ENCODE data around the gene RGPD4.
"Not testable (repeated sequence)": the region's sequence is repeated elsewhere in the genome, so short reads cannot be mapped to it uniquely, and the experiment has no call there.

RGPD4 gene

DNA sequence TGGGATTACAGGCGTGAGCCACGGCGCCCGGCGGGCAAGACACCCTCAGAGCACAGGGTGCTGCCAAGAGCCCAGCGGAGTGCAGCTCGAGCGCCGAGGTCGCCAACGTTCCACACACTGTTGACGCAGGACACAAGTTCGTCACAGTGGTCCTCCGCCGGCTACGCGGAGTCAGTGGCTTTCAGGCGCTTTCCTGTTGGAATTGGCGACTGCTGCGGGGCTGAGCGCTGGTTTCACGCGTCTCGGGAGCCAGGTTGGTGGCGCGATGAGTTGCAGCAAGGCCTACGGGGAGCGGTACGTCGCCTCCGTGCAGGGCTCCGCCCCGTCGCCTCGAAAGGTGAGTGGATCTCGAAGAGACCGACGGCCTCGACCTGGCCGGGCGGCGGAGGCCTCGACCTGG, at the start of gene RGPD4:
TSS of gene RGPD4 (plus strand) at position 144 of the 400 bp plus-strand sequence. CDS start at position 266, 122 bp downstream.
- not testable (repeated sequence) for H3K27me3 ChIP-seq (ENCODE audit: insufficient read depth, insufficient read length); H3K4me3 ChIP-seq (ENCODE audit: insufficient read length, low read depth); H3K9me3 ChIP-seq (ENCODE audit: insufficient read depth, low read length); H3K36me3 ChIP-seq (ENCODE audit: insufficient read depth, insufficient read length, low read length); H3K4me1 ChIP-seq (ENCODE audit: insufficient read depth, insufficient read length); DNase-seq (ENCODE audit: low read depth, low spot score); H3K9ac ChIP-seq (ENCODE audit: insufficient read length, low read depth)

DNA sequence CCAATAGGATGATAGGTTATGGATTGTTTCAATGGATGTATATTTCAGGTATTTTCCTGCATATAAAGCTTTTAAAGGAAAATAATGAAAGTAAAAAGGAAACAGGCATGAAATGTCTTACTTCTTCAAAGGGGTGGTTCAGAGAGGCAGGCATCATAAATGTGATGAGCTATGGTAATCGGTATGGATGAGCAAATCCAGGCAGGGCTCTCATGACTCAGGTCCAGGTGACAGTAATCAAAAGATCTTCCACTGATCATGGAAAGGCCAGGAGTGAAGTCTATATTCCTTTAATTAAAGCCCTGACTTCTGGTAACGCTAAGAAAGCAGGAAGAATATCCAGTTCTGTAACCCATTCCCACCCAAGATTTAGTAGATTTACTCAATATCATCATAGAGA, 48.7 kb upstream of the RGPD4 start:
- H3K4me1 ChIP-seq (ENCODE audit: insufficient read depth, insufficient read length), result no peaks in the 10 kb centered on the region
- H3K9me3 ChIP-seq (ENCODE audit: insufficient read depth, low read length), result no peaks in the 10 kb centered on the region
- H3K9ac ChIP-seq (ENCODE audit: insufficient read length, low read depth), result no peak overlapping the region
- DNase-seq (ENCODE audit: low read depth, low spot score), result no peak
- TF ChIP-seq ZNF274 (IDR thresholded peaks at IDR 0.05; ENCODE audit: low read depth, low read length) (no peak), SUZ12 (IDR thresholded peaks at IDR 0.05; ENCODE audit: extremely low read depth, insufficient read depth, insufficient read length) (no peak), YY1 (IDR thresholded peaks at IDR 0.05; ENCODE audit: insufficient read depth, insufficient read length) (no peak)
- H3K27me3 ChIP-seq (ENCODE audit: insufficient read depth, insufficient read length), result no peaks in the 10 kb centered on the region
- H3K36me3 ChIP-seq (ENCODE audit: insufficient read depth, insufficient read length, low read length), result no peaks in the 10 kb centered on the region
- H3K4me3 ChIP-seq (ENCODE audit: insufficient read length, low read depth), result no peak overlapping the region

DNA sequence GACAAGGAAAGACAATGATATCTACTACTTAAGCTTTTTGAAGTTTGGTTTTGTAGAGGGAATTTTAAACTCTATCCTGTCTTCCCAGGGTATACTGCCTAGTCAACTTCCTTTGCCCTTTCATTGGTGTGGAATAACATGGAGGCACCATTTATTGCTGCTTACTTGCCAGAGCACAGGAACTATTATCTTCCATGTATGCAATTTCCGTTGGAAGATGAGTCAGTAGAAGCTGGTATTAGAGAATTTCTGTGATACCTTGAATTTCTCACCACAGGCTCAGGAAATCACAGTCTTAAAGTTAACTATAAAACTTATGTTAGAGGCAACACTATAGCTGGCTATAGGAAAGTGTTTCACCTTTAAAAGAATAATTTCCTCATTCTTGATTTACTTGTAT, 40.9 kb upstream of the RGPD4 start:
- Histone ChIP-seq H3K27me3 (ENCODE audit: insufficient read depth, insufficient read length) (no peaks in the 10 kb centered on the region), H3K4me3 (ENCODE audit: insufficient read length, low read depth) (no peak overlapping the region), H3K36me3 (ENCODE audit: insufficient read depth, insufficient read length, low read length) (no peaks in the 10 kb centered on the region), H3K9ac (ENCODE audit: insufficient read length, low read depth) (no peak overlapping the region), H3K4me1 (ENCODE audit: insufficient read depth, insufficient read length) (no peaks in the 10 kb centered on the region), H3K9me3 (ENCODE audit: insufficient read depth, low read length) (no peaks in the 10 kb centered on the region)
- DNase-seq (ENCODE audit: low read depth, low spot score), result no peak
- TF ChIP-seq YY1 (IDR thresholded peaks at IDR 0.05; ENCODE audit: insufficient read depth, insufficient read length), result no peak
- no peak for TF ChIP-seq ZNF274 (IDR thresholded peaks at IDR 0.05; ENCODE audit: low read depth, low read length)
- TF ChIP-seq SUZ12 (IDR thresholded peaks at IDR 0.05; ENCODE audit: extremely low read depth, insufficient read depth, insufficient read length), result no peak

DNA sequence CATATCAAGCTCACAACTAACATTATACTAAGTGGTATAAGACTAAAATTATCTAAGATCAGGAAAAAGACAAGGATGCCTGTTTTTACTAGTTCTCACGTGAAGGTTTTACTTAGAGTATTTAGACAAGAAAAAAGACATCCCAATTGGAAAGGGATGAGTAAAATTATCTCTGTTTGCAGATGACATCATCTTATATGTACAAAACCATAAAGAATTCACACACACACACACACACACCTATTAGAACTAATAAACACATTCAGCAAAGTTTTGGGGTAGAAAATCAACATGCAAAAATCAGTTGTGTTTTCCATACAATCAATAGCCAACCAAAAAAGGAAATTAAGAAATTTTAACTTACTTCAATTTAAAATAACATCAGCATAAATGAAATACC, 35.9 kb upstream of the RGPD4 start:
- no peaks in the 10 kb centered on the region for H3K4me1 ChIP-seq (ENCODE audit: insufficient read depth, insufficient read length)
- no peaks in the 10 kb centered on the region for H3K9me3 ChIP-seq (ENCODE audit: insufficient read depth, low read length)
- no peak overlapping the region for H3K4me3 ChIP-seq (ENCODE audit: insufficient read length, low read depth)
- no peak for TF ChIP-seq SUZ12 (IDR thresholded peaks at IDR 0.05; ENCODE audit: extremely low read depth, insufficient read depth, insufficient read length)
- no peak for TF ChIP-seq YY1 (IDR thresholded peaks at IDR 0.05; ENCODE audit: insufficient read depth, insufficient read length)
- no peak for TF ChIP-seq ZNF274 (IDR thresholded peaks at IDR 0.05; ENCODE audit: low read depth, low read length)
- H3K9ac ChIP-seq (ENCODE audit: insufficient read length, low read depth), result no peak overlapping the region
- no peaks in the 10 kb centered on the region for H3K27me3 ChIP-seq (ENCODE audit: insufficient read depth, insufficient read length)
- no peaks in the 10 kb centered on the region for H3K36me3 ChIP-seq (ENCODE audit: insufficient read depth, insufficient read length, low read length)
- no peak for DNase-seq (ENCODE audit: low read depth, low spot score)

DNA sequence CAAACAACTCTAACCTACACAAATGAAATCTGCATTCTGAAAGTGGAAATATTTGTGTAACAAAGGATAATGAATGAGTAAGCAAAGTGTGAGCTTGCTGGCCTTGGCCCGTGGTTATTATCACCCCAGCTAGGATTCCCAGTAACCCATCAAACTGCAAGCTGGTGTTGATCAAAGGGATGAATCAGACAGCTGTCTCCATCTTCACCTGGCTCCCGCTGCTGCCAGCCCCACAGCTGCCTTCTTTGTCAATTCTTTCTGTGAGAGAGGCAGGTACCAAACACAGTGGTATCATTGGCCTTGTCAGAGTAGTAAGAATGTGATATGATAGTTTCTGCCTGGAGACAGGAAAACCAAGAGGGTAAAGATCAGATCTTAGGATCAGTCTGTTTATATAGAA, 25.2 kb upstream of the RGPD4 start:
- Histone ChIP-seq H3K9ac (ENCODE audit: insufficient read length, low read depth) (no peak overlapping the region), H3K27me3 (ENCODE audit: insufficient read depth, insufficient read length) (no peaks in the 10 kb centered on the region), H3K4me1 (ENCODE audit: insufficient read depth, insufficient read length) (no peaks in the 10 kb centered on the region), H3K36me3 (ENCODE audit: insufficient read depth, insufficient read length, low read length) (no peaks in the 10 kb centered on the region), H3K4me3 (ENCODE audit: insufficient read length, low read depth) (no peak overlapping the region), H3K9me3 (ENCODE audit: insufficient read depth, low read length) (no peaks in the 10 kb centered on the region)
- no peak for DNase-seq (ENCODE audit: low read depth, low spot score)
- TF ChIP-seq SUZ12 (IDR thresholded peaks at IDR 0.05; ENCODE audit: extremely low read depth, insufficient read depth, insufficient read length) (no peak), ZNF274 (IDR thresholded peaks at IDR 0.05; ENCODE audit: low read depth, low read length) (no peak), YY1 (IDR thresholded peaks at IDR 0.05; ENCODE audit: insufficient read depth, insufficient read length) (no peak)

DNA sequence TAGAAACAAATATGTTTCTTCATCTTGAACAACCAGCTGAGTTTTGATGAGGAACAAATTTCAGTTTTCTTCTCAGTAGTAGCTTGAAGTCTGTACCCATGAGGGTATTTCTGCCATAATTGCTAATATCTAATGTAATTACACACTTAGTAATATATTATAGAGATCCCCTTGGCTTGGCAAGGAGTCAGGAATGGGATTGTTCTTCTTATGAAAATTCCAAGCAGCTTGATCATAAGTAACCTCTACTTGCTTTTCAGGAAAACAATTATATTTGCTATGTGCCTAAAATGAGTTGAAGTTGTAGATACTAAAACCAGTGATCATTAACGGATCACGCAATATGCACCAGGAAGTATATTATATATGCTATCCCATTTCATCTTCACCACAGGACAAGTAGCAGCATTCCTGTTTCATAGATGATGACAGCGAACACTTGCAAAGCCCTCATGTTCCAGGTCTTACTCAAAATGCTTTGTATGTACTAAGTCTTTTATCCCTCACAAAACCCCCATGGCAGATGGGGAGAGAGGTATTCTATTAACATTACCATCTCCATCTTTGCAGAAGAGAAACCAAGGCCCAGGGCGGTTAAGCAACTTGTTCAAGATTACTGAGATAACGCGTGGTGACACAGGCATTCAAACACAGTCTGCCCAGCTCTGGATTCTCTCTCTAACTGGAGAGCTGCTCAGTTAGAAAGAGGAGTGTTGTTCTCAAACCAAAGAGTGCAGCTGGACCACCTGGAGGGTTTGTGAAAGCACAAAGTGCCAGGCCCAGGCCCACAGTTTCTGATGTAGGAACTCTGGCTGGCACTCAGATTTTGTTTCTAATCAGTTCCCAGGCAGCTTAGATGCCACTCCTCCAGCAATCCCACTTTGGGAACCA, 21.8 kb upstream of the RGPD4 start:
- Histone ChIP-seq H3K9ac (ENCODE audit: insufficient read length, low read depth) (no peak overlapping the region), H3K4me1 (ENCODE audit: insufficient read depth, insufficient read length) (no peaks in the 10 kb centered on the region), H3K4me3 (ENCODE audit: insufficient read length, low read depth) (no peak overlapping the region), H3K27me3 (ENCODE audit: insufficient read depth, insufficient read length) (no peaks in the 10 kb centered on the region), H3K36me3 (ENCODE audit: insufficient read depth, insufficient read length, low read length) (no peaks in the 10 kb centered on the region), H3K9me3 (ENCODE audit: insufficient read depth, low read length) (no peaks in the 10 kb centered on the region)
- DNase-seq (ENCODE audit: low read depth, low spot score), result no peak
- no peak for TF ChIP-seq ZNF274 (IDR thresholded peaks at IDR 0.05; ENCODE audit: low read depth, low read length)
- TF ChIP-seq YY1 (IDR thresholded peaks at IDR 0.05; ENCODE audit: insufficient read depth, insufficient read length), result no peak
- TF ChIP-seq SUZ12 (IDR thresholded peaks at IDR 0.05; ENCODE audit: extremely low read depth, insufficient read depth, insufficient read length), result no peak

DNA sequence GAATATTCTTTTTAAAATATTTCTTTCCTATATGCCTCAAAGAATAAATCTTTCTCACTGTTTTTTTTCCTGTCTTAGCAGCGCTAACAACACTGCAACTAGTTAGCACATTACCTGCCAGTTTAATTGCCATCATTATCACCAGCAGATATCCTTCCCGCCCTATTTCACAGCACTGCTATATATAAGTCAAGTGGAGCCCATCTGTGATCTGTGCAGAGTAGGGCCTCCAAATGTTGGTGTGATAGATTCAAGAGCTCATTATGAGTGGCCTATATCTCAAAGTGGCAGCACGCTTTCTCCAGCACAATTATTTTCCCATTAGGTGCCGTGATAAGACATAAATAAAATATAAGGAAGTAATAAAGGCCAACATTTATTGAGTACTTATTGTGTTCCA, 19.8 kb upstream of the RGPD4 start:
- DNase-seq (ENCODE audit: low read depth, low spot score), result no peak
- no peak for TF ChIP-seq SUZ12 (IDR thresholded peaks at IDR 0.05; ENCODE audit: extremely low read depth, insufficient read depth, insufficient read length)
- TF ChIP-seq YY1 (IDR thresholded peaks at IDR 0.05; ENCODE audit: insufficient read depth, insufficient read length), result no peak
- TF ChIP-seq ZNF274 (IDR thresholded peaks at IDR 0.05; ENCODE audit: low read depth, low read length), result no peak
- Histone ChIP-seq H3K4me1 (ENCODE audit: insufficient read depth, insufficient read length) (peaks cover 2% of the 10 kb centered on the region), H3K9me3 (ENCODE audit: insufficient read depth, low read length) (no peaks in the 10 kb centered on the region), H3K4me3 (ENCODE audit: insufficient read length, low read depth) (no peak overlapping the region), H3K9ac (ENCODE audit: insufficient read length, low read depth) (no peak overlapping the region), H3K36me3 (ENCODE audit: insufficient read depth, insufficient read length, low read length) (no peaks in the 10 kb centered on the region), H3K27me3 (ENCODE audit: insufficient read depth, insufficient read length) (no peaks in the 10 kb centered on the region)
